Endometrial microvascular endothelial cells (primary cell): ENCODE results near the gene CKMT1A. TPM values are rescaled to one million over a fixed set of nuclear protein-coding genes. Genes with fewer than 3 reads are reported as not detected.
"Not testable (repeated sequence)": the region's sequence is repeated elsewhere in the genome, so short reads cannot be mapped to it uniquely, and the experiment has no call there.

ENCODE experiments used
- in situ Hi-C: cut with HindIII; loops from 2 replicates; pipeline ENCODE4 v1.10.0; 2017; ENCODE audit warnings: low sequenced_read_pairs, low pct_unique_long_range_greater_than_20kb; ENCODE audit errors: inconsistent ontology term
- total RNA-seq: library from RNA; depleted of rRNA; stranded (reverse); fragments of >200 nt; gene quantifications from one replicate; pipeline ENCODE4 v1.2.3, GENCODE V29; 2015; ENCODE audit errors: inconsistent ontology term

CKMT1A gene
- not detected for total RNA-seq

DNA sequence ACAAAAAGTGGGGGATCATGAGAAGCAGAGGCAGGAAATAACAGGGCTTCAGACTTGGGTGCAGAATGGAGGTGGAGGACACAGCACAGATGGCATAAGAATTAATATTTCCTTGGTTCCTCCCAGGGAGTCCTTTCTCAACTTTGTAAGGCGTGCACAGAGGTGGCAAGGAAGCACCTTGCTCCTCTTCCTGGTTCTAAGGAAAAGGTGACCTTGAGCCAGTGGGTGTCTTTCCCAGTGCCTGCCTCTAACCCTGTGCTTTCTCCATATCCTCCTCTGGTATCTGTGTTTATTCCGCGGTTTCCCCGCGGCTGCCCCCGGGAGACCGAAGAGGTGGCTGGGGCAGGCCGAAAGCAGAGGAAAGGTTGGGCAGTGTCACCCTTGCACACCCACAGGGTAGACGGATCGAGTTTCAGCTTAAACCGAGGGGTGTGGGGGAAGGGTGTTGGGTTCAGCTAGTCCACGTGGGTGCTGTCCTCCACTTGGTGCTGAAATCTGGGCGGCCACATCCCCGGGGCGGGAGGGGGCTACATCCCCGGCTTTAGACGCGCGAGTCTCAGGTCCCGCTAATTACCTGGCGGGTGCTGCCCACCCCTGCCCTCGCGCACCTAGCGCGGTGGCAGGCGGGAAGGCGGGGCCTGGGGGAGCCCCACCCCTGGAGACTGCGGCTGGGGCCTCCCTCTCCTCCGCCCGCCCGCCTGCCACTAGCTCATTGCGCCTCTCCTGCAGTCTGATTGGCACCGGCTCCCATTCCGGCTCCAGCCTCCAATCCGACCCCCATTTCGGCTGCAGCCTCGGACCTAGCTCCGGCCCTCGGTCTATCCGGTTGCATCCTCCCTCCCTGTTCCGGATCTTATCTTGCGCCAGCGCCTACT is at the start of gene CKMT1A:
TSS of gene CKMT1A (plus strand) at position 712 of the 875 bp plus-strand sequence. CDS start 192 bp downstream, outside the sequence.
- in situ Hi-C loops: not testable (repeated sequence)

DNA sequence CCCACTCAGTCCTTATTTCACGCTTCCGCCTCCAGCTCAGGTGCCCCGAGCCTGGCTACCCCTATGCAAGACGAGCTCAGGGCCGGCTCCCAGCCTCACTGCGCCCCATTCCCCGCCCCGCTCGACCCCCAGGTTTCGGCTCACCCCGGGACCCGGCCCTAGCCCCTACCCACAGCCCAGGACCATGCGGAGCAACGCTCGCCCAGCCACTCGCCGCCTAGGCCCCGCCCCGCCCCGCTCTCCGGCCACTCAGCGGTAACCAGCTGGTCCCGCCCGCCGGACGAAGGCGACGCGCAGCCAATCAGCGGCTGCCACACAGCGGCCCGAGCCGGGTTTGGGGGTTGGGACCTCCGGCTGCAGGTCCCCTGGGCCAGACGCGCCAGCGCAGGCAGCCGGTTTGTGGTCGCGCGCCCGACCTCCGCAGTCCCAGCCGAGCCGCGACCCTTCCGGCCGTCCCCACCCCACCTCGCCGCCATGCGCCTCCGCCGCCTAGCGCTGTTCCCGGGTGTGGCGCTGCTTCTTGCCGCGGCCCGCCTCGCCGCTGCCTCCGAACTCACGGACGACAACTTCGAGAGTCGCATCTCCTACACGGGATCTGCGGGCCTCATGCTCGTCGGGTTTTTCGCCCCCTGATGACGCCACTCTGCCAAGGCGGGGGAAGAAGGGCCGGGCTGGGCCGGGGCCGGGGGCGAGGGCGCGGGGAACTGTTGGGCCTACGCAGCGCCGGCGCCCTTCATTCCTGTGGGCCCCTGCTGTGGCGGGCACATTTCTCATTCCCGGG is 44.8 kb upstream of the CKMT1A start, which contains the start of gene CATSPER2:
TSS of gene CATSPER2 (minus strand) at position 196 of the 781 bp plus-strand sequence. CDS start 783 bp downstream, outside the sequence.
- in situ Hi-C loops: no loop called here

DNA sequence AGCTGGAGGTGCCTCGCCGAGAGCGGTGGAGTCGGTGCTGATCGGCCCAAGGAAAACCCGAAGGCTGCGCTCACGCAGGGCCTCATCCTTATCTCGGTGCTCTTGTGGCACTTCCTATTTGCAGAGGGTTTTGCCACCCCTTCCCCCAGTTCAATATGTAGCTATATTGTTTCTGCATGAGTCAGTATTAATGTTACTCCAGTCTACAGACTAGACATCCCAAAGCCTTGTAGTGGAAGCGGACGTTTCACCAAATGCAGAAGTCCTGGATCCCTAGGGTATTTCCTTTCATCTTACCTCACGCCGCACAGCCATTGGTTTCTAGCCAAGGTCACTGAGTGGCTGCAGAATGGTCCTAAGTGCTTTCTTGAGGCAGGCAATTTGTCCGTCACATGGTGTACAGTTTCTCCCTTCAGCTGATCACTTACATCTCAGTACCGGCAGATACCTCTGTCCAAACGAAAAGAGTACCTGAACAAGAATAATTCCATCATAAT is 44.2 kb upstream of the CKMT1A start:
- in situ Hi-C loops: not testable (repeated sequence)

DNA sequence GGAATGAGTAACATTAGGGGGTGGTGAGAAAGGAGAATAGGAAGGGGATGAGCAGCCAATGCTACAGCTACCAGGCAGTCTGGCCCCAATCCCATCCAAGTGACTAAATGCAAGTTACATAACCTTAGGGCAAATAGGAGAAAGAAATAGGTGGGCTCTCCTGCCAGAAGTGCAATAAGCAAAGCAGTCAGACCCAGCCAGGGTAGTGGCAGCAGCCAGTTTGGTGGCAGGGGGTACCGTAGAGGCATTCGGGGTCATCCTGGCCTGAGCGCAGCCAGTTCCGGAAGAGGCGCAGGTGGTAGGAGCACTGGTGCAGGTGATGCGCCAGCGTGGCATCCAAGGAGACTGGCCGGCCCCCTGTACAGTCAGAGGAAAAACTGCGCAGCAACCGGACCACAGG is 33.9 kb upstream of the CKMT1A start:
- in situ Hi-C loops: not testable (repeated sequence)

DNA sequence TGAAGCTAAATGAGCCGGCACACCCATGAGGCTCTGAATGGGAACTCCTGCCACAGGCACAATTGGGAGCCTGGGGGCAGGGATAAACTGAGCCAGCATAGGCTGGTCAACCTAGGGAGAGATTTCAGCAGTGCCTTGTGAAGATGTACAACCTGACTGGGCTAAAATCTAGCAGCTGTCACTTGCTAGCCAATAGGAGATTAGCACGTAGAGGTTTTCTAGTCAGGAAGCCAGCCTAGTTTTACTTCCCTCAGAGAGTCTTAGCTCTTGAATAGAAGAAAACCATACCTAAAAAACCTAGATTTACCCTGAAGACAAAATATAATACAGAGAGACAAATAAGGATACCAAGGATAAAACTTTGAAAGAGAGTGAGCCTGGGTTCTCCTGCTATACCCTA is 31.4 kb upstream of the CKMT1A start:
- in situ Hi-C loops: not testable (repeated sequence)

DNA sequence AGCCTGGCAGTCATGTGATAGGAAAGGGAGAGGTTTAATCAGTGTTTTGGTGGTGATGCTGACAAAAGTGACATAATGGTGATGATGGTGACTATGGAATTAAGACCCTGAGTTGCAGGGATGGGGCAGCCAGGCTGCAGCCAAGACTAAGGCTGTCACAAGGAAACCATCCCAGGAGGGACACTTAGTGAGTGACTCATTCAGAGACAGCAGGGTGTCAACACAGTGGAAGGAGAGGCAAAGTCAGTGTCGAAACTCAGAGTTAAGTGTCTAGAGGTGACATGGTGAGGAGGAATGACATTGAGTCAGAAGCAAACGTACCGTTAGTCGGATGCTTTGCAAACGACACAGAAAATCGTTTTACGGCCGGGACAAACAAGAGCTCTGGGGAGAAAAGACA is 30.3 kb upstream of the CKMT1A start:
- in situ Hi-C loops: not testable (repeated sequence)

DNA sequence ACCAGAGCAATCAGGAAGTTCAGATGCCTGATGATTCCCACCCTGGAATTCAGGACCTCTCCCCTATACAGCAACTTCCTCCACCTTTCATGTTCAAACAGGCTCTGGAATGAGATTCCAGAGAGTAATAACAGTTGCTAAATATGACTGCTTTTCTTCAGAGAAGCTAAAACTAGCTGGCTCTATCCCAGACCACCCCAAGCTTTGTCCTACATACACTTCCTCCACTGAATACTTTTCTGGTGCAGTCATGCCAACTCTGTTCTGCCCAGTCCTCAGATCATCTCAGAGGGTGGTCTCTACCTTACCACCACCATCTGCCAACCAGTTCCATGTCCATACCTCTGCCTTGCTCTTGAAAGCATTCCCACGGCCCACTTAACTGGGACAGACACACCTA is 27.5 kb upstream of the CKMT1A start:
- in situ Hi-C loops: not testable (repeated sequence)

DNA sequence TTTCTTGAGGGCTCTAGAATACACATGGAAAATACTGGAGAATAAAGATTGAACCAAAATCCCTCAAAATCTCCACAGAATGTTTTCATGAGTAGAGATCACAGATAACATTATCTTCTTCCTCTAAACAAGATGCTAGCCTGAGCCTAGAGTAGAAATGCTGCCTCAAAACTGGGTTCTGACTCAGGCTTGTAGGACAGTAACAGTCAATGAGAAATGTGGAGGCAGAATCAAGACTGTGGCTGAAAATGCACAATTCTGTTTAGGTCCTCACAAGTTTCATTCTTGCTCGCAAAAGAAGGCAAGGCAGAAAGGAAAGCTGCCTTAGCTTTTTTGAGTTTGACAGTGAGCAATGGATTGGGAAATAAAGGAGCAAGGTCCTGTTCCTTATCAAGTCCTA is 19.5 kb upstream of the CKMT1A start:
- in situ Hi-C loops: not testable (repeated sequence)

DNA sequence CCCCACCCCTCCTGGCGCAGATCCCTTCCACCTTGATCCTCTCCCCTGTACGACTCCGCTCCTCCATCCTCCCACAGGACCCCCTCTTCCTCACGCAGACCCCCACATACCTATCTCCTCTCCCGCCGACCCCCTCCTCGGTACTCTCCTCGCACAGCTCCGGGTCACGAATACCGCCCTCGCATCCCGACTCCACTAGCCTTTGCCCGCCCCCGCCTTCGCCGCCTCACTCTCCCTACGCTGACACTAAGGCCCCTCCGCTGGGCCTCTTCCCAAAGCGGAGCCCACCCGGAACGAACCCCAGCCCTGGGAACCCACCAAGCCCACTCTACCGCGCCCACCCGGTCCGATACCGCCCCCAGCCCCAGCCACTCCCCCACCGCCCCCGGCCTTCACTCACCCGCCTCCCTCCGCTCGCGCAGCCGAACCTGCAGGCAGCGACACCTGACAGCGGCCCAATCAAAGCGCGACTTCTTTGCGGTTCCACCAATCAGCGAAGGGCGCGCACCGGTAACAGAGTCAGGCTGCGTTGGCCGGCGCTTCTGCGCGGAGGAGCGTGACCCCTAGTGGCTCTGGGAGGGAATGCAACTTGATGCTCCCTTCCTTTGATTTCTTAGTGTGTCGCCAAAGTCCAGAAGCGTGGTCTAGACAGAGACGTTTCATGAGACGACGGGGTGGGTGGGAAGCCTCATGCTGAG is 3.9 kb upstream of the CKMT1A start:
- in situ Hi-C loops: not testable (repeated sequence)

DNA sequence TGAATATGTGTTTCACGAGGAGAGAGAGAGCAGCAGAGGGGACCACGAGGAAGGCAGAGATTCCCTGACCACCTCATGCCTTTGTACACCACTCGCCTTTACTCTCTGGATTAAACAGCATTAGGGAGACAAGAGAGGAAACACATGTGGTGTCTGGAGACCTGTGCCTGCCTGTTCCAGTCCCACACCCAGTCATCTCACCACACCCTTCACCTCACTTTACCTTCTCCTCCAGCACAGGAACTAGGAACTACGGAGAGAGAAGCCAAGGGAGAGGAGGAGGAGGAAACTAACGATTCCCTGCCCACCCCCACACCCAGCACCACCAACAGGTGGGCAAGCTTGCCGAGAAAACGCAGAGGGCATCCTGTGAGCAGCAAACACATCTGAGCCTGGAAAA is 980 bp upstream of the CKMT1A start:
- in situ Hi-C loops: not testable (repeated sequence)

DNA sequence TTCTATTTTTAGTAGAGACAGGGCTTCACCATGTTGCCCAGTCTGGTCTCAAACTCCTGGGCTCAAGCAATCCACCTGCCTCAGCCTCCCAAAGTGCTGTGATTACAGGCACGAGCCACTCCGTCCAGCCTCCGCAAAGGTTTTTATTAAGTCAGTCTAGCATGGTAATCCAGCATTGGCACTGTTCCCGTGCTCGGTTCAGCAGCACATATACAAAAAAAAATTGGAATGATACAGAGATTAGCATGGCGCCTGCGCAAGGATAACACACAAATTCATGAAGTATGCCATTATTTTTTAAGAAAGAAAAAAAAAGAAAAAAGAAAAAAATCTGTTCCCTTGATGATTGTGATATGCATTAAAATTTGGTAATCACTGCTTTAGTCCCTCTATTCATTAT is 8.5 kb downstream of the CKMT1A start:
- in situ Hi-C loops: no loop called here

DNA sequence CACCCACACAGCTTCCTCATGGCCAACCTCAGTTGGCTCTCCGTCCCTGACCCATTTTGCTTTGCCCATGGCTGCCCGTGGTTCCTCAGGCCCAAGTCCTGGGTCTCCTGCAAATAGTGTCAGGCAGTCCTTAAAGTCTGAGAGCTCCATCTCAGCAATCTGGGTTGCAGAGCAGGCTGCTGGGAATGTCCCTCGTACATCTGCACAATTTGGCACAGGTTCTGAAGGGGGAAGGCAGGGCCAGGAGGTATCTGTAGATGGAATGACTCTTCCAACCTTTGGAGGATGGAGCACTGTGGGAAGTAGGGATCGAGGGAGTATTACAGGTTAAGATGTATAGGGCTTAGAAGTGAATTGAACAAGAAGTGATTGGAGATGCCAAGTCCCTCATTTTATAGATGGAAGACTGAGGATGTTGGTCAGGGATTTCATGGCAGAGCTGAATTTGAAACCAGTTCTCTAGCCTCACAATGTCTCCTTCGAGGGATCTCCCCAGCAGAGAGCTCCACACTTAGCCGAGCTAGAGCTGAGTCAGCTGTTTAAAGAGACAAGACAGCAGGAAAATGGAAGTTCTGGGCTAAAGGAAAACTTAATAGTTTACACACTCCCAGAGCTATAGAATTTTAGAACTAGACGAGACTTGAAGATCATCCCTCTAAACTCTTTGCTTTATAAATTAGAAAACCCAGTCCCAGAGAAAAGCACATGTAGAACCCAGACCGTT is 9.2 kb downstream of the CKMT1A start:
- in situ Hi-C loops: no loop called here

DNA sequence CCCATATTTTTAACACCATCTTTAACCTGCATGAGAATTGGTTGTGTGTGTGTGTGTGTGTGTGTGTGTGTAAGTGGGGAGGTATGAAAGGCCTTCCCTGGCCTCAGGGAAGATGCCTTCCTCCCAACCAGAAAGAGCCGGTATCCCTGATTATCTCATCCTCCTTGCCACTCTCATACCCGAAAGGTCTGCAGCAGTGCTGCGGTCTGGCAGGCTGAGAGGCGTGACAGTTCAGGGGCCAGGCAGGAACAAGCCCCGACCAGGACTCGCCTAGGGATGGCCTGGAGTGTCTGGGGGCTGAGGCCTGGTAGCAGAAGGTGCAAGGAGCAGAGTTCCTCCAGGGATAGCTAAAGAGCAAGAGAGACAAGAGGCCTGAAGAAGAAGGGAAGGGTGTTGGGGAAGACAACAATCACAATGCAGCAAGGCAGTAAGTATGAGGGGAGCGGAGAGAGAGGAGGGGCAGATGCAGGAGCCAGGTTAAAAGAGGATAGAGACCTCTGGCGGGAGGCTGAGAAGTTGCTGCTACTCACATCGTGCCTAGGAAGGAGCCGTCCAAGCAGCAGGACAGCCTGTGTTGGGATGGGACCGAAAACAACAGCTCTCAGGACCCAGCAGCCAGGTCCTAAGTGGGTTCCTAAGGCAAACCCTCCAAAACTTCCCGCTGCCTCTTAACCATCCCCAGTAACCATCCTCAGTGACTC is 16.9 kb downstream of the CKMT1A start:
- in situ Hi-C loops: not testable (repeated sequence)

DNA sequence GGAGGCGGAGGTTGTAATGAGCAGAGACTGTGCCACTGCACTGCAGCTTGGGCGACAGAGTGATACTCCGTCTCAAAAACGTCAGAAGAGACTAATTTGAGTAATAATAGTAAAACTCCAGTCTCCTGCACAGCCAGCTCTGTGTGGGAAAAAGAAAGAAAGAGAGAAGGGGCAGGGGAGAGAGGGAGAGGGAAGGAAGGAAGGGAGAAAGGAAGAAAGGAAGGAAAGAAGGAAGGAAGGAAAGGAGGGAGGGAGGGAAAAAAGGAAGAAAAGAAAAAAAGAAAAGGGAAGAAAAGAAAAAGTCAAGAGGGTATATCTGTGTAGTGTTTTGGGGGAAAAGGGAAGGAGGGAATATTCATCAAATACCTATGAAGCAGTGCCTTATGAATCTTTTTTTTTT is 29.5 kb downstream of the CKMT1A start:
- in situ Hi-C loops: no loop called here

DNA sequence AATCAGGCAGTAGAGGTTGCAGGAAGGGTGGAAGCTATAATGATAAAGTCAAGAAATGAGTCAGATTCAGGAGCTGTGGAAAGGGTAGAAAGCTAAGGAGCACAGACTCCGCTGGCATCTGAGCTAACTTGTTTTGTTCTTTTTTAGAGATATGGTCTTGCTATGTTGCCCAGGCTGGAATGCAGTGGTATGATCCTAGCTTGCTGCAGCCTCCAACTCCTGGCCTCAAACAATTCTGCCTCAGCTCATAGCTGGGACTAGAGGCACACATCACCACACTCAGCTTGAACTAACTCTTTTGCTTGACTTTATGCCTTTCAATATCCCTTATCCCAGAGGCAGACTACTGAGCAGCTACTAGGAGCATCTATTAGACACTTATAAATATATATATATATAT is 32.6 kb downstream of the CKMT1A start:
- in situ Hi-C loops: not testable (repeated sequence)

DNA sequence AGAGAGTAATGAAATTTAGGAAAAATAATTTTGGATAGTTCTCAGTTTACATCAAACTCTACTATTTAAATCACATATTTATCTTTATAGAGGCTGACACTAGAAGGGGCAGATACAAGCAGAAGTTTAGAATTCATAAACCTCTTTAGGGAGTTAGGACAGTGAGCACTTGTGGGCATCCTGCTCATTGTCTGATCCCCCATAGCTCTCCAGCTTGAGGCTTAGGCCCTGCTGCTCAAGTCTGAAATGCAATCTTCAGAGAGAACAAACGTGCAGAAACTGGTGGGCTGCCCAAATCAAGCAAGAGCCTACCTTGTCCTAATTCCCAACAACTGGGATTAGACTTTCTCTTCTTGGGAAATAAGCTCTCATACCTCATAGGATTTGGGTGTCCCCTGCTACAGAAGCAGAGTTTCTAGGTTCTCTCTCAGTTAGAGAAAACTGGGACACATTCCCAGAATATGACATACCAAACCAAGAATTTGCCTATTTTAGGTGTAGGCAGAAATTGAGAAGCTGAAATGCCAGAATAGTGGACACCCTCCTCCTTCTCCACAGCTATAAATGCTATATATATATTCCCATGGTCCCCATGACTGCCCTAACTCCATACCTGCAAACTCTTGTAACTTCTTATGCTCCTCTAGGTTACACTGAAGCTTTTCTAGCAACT is 34.5 kb downstream of the CKMT1A start:
- in situ Hi-C loops: not testable (repeated sequence)

DNA sequence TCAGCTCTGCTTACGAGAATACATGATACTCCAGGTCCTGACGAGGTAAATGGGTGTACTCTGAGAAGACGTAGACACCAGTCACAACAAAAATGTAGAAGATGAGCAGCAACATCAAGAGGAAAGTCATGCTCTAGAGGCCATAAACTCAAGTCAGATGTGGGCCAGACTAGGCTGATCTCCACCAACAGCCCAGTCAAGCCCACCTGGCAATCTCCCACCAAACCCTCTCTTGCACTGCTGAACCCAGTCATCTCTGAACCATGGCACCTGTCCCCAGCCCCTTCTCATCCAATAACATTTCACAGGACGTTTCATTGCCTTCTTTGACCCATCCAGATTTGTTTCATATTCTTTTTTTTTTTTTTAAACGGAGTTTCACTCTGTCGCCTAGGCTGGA is 41.8 kb downstream of the CKMT1A start:
- in situ Hi-C loops: no loop called here
